Suppressor macrophage treated with lipopolysaccharide for 1 hour (primary cell): ENCODE data around the gene DLGAP4.

ENCODE experiments used
- DNase-seq, 3 donors: peaks; one replicate each; pipeline ENCODE4 v3.0.0-alpha.2; 2020 to 2022

Gene DLGAP4

GRCh38 chr20:36421641-36422040 lies 115.5 kb downstream of the DLGAP4 start:
- DNase-seq: no peak

DNA sequence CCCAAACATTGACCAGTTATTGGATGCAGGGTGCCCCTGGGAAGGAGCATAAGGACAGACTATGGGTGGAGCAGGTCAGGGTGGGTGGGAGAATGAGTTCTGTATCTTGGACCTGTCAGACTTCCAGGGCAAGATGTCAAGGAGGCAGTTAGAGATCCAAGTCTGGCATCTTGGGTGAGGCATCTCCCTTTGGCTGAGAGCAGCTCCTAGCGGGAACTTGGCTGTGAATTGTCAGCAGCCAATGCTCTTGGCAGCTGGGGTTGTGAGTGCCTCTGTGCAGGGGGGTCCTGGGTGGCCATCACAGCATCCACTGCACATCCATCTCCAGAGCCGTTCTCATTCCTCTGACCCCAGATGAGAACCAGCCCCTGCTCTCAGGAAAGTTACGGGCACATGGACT lies 118.2 kb downstream of the DLGAP4 start:
- no peak for DNase-seq

- DNase-seq: no peak
Observed at GRCh38 chr20:36425166-36425565, 119.0 kb downstream of the DLGAP4 start.

GRCh38 chr20:36431604-36432003 lies 125.5 kb downstream of the DLGAP4 start:
- DNase-seq: no peak

DNA sequence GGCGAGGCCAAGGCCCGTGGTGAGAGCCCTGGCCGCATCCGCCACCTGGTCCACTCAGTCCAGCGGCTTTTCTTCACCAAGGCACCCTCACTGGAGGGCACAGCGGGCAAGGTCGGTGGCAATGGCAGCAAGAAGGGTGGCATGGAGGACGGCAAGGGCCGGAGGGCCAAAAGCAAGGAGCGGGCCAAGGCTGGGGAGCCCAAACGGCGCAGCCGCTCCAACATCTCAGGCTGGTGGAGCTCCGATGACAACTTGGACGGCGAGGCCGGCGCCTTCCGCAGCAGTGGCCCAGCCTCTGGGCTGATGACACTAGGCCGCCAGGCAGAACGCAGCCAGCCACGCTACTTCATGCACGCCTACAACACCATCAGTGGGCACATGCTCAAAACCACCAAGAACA lies 126.0 kb downstream of the DLGAP4 start:
- no peak for DNase-seq

DNA sequence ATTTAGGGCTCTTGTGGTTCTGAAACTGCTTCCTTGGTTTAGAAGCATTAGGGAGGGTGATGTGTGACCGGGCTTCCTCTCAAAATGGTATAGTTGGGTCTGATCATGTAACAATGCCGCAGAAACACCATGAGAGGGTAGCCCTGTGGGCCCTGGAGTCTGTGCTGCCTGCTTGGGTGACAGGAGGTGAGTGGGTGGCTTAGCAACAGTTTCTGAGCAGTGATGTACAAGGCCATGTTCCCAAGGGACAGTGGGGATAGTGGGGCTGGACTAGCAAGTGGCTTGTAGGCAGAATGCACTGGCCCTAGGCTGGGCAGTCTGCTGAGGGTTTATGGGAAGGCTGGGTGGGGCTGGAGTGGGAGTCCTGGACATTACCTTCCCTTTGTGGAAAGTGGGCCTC lies 128.2 kb downstream of the DLGAP4 start:
- DNase-seq: no peak

DNA sequence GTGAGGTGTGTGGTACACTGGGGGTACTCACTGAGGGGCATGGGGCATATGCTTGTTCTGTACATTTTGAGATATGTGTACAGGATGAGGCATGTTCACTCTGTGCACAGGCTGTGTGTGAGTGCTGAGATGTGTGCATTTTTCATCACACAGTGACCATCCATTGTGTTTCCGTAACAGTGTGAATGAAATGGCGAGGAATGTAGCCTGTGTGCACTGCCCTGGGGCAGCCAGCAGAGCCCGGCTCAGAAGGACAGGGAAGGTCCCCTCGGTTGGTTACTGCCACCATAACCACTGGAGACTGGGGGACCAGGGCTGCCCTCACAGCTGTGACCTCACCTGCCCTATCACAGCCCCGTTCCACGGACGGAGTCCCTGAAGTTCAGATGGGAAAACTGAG lies 129.0 kb downstream of the DLGAP4 start:
- DNase-seq: no peak

DNA sequence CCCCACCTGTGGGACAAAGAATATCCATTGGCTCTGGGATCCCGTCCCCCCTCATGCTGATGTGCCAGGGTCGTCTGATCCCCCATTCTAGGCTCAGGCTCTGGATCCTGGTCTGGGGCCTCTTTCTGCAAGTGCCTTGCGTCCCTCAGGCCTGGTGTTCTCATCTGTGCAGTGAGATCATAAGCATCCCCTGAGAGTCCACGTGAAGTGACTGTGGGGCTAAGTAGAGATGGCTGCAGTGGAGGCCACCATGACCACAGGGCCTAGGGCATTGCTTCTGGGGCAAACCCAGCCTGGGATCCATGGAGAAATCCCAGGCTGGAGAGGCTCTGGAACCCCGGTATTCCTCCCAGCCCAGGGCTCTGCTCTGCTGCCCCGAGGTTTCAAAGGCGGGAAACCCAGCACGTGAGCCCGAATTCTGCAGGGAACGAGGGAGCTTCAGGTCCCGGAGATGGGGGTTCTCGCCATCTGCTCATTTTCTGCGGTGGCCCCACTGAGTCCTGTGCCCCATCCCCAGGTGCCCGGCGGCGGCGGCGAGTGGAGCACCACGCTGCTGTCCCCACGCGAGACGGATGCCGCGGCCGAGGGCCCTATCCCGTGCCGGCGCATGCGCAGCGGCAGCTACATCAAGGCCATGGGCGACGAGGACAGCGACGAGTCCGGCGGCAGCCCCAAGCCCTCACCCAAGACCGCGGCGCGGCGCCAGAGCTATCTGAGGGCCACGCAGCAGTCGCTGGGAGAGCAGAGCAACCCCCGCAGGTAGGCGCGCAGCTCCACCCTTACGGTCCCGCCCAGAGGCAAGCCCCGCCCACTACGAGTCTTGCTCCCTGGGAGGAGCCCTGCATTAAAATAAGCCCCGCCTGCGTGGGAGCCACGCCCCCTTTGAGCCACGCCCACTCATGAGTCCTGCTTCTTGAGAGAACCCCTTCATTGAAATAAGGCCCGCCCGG lies 129.7 kb downstream of the DLGAP4 start:
- peak; percentile 88 to 93 (median 89) for DNase-seq

GRCh38 chr20:36439040-36439730 lies 133.0 kb downstream of the DLGAP4 start:
- DNase-seq: peak; percentile 68 to 78 (median 69)

DNA sequence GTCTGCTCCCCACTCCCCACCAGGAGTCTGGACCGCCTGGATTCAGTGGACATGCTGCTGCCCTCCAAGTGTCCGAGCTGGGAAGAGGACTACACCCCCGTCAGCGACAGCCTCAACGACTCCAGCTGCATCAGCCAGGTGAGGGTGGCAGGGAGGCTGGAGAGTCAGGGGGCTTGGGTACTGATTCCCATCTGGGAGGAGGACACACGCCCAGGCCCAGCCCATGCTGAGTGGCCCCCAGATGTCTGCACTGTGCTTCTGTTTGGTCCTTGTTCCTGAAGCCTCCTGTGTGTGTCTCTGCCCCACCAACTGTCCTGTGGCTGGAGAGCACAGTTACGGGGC lies 133.6 kb downstream of the DLGAP4 start:
- no peak for DNase-seq

DNA sequence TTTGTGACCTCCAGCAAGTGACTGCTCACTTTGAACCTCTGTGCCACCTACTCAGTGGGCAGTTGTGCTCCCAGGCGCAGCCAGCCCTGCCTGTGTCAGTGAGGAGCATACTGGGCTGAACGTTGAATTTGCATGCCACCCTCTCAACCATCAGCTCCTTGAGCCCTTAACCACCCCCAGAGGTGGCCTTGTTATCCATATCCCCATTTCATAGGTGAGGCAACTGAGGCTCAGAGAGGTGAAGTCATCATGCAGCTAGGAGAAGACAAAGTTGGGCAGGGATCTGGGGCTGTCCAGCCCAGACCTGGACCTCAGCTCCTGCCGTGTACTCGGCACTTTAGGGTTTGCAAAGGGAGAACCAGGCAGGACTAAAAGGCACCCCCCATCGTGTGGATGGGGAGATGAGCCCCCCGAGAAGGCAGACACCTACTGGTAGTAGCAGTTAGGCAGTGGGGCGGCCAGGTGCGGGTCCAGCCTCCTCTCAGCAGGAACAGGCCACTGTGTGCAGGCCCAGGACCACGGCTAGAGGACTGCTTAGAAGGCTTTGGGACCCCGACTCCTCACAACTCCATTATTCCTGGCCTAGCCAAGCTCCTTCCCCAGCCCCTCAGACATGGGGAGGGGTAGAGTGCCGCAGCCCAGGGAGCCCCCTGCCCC lies 134.4 kb downstream of the DLGAP4 start:
- DNase-seq: no peak

DNA sequence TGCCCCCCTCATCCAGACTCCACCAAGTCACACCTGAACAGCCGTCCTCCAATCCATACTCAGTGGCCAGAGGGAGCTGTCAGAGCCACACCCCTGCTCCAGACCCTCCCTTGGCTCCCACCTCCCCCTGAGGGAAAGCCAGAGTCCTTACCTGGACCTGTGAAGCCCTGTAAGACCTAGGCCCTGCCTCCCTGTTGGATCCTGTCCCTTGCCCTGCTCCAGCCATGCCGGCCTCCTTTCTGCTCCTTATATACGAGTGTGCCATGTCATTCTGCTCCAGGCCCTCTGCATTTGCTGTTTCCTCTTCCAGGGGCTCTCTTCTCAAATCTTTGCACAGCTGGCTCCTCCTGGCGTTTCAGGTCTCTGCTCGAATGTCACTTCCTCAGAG lies 134.9 kb downstream of the DLGAP4 start:
- DNase-seq: no peak

GRCh38 chr20:36441416-36441815 lies 135.3 kb downstream of the DLGAP4 start:
- DNase-seq: no peak

GRCh38 chr20:36445847-36446246 lies 139.7 kb downstream of the DLGAP4 start:
- no peak for DNase-seq

GRCh38 chr20:36446557-36446956 lies 140.4 kb downstream of the DLGAP4 start:
- DNase-seq: no peak

- no peak for DNase-seq
Observed at GRCh38 chr20:36447101-36447500, 141.0 kb downstream of the DLGAP4 start.

DNA sequence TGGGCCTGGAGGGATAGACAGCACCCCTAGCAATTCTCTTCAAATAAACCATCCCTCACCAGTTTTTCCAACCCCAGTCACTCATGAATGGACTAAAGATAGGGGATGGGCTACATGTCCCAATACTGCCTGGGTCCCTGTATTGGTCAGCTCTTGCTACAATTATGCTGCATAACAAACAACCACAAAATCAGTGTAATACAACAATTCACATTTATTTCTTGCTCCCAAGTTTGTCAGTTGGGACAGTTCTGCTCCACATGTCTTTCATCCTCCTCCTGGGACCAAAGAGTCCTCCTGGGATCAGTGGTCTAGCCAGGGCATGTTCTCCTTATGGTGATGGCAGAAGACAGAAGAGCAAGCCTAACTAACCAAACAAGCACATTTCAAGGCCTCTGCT lies 143.5 kb downstream of the DLGAP4 start:
- DNase-seq: no peak

DNA sequence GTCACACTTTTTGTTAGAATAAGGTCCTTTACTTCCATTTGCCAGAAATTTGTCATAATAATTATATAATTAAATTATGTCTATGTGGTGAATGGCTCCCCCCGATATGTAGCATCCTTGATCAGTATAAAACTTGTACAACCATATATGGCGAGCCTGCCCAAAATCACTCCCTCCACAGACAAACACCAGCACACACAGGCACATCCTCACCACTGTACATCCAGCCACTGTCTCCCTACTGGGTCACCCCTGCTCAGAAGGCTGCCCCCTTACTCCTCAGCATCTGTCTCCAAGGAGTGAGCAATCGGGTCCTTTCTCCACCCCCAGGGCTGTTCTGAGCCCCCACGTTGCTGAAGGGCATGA lies 148.2 kb downstream of the DLGAP4 start:
- no peak for DNase-seq

DNA sequence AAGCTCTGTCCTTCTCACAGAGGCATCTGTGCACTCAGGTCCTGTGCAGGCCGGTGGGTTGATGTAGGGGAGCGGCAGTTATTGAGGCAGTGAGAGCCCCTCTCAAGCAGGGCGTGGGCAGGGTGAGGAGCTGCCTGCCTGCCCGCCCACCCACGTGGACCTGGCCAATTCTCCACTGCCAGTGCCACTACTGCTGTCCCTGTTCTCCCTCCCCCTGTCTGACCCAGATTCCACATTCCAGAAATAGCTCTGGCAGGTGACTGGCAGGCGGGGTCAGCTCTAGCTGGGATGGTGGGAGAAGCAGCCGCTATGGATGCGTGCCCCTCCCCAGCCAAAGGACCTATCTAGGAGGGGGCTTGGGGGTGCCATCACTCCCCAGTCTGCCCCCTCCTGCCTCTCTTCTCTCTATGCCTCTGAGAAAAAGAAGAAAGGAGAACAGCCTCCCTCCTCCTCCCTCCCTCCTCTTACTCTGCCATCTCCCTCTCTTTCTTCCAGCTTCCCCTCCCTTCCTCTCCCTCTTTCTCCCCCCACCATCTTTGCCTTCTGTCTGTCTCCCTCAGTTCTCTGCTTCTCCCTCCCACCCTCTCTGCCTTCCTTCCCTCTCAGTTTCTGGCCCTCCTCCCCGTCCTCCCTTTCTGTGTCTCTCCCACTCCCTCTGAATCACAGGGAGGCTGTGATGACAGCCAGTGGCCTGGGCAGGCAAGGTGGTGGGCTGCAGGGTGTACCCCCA lies 148.7 kb downstream of the DLGAP4 start:
- DNase-seq: no peak

DNA sequence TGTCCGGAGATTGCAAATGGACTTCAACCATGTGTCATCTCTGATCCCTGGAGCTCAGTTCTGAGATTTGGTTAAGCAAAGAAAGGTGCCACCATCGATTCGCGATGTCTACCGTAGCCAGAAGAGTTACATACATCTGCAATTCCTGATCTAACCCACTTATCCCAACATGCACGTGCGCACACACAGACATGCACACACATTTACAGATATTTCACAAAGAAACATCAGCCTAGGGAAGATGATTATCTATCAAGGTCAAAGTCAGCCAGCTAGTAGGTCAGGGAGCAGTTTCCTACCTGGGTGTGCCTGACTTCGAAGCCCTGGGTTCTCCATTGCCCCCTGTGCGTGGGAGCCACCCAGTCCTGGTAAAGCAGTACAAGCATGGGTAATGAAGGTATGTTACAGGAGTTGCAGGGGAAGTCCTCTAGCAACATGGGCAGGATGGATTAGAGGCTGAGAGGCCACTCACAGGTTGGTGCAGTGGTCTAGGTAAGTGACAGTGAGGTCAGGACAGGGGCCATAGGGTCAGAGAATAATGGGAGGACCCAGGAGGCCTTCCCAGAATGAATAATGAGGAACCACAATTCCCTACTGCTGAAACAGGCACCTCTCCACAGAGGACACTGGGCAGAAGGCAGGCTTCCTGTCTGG lies 150.0 kb downstream of the DLGAP4 start:
- DNase-seq: no peak

GRCh38 chr20:36460648-36461599 lies 154.8 kb downstream of the DLGAP4 start:
- DNase-seq: peak; percentile 94 to 99 (median 98)
